ENCODE results near the gene RAB44.

GRCh38 chr6:36702656-36703055, 5.0 kb downstream of the RAB44 start:
- TF ChIP-seq SPI1 (IDR thresholded peaks at IDR 0.05; ENCODE audit: low read depth, low read length) (no peak), POLR2AphosphoS5 (IDR thresholded peaks at IDR 0.05; ENCODE audit: low read depth, low read length) (no peak), POLR2A (IDR thresholded peaks at IDR 0.05; ENCODE audit: low read depth, low read length) (no peak), PAX5 (IDR thresholded peaks at IDR 0.05; ENCODE audit: insufficient read depth, low read length, severe bottlenecking) (no peak), TAF1 (IDR thresholded peaks at IDR 0.05; ENCODE audit: low read depth, low read length) (no peak), POU2F2 (IDR thresholded peaks at IDR 0.05; ENCODE audit: low read depth, low read length) (no peak)

Data from GM12891 (cell line).